H1 (cell line): Measurements from ENCODE around the gene RAB3C. TPM values are rescaled to one million over a fixed set of nuclear protein-coding genes. Genes with fewer than 3 reads are reported as not detected.

ENCODE experiments used
- CTCF ChIA-PET: fragments of 300-600 bp; sonication (Branson Sonifier 250); formaldehyde crosslinking; loops from one replicate; lab custom pipeline; 2021; ENCODE audit not compliant: partially characterized antibody; lab: Charles Lee
- POLR2A ChIA-PET: fragments of 300-600 bp; sonication (Branson Sonifier 250); formaldehyde crosslinking; loops from one replicate; lab custom pipeline; 2021; ENCODE audit warnings: inconsistent platforms; ENCODE audit not compliant: partially characterized antibody; lab: Charles Lee
- DNase-seq, 2 experiments: peaks; one replicate each; pipeline versions ENCODE4 v3.0.0 to v3.0.0-alpha.2; 2010 to 2022; ENCODE audit warnings: low spot score in 2 of 2, low read depth in 1 of 2, mixed read lengths in 1 of 2
- FAIRE-seq: peaks from 2 replicates; lab custom pipeline; 2011; peaks lifted over from hg19 to GRCh38; lab: Jason Lieb, UNC
- H2AFZ ChIP-seq: 2 replicates; pipeline ENCODE4 v1.8.1; 2012; ENCODE audit warnings: low read length, inconsistent platforms
- H2AK5ac ChIP-seq: 2 replicates; pipeline ENCODE4 v1.6.1; 2013; ENCODE audit warnings: low read depth, low read length
- H2BK120ac ChIP-seq: replicated peaks from 2 replicates; pipeline ENCODE3; 2013; ENCODE audit warnings: low read depth, low read length, inconsistent platforms
- H2BK12ac ChIP-seq: 2 replicates; pipeline ENCODE4 v1.6.1; 2013; ENCODE audit warnings: low read depth, low read length
- H2BK15ac ChIP-seq: 2 replicates; pipeline ENCODE4 v1.6.1; 2013; ENCODE audit warnings: low read length
- H2BK20ac ChIP-seq: 2 replicates; pipeline ENCODE4 v1.6.1; 2013; ENCODE audit warnings: low read length
- H2BK5ac ChIP-seq: 2 replicates; pipeline ENCODE4 v1.6.1; 2013; ENCODE audit warnings: low read depth, low read length
- H3K14ac ChIP-seq: 2 replicates; pipeline ENCODE4 v1.6.1; 2013; ENCODE audit warnings: inconsistent platforms; ENCODE audit not compliant: insufficient read length
- H3K18ac ChIP-seq: 2 replicates; pipeline ENCODE4 v1.6.1; 2013; ENCODE audit warnings: low read length; ENCODE audit errors: extremely low read depth
- H3K23ac ChIP-seq: 2 replicates; pipeline ENCODE4 v1.6.1; 2013; ENCODE audit warnings: inconsistent platforms; ENCODE audit not compliant: insufficient read length
- H3K23me2 ChIP-seq: 2 replicates; pipeline ENCODE4 v1.6.1; 2013; ENCODE audit warnings: low read depth, low read length
- H3K27ac ChIP-seq: 2 replicates; pipeline ENCODE4 v1.6.1; 2011; ENCODE audit warnings: low read depth, low read length, inconsistent platforms
- H3K27me3 ChIP-seq, 4 experiments: replicated peaks in 1 of 4; 1 replicate in 1 of 4; 2 replicates in 3 of 4; pipeline versions ENCODE4 v1.6.1 to v1.8.1; 2011 to 2013; ENCODE audit warnings: low read length in 3 of 4, mild to moderate bottlenecking in 3 of 4, inconsistent platforms in 2 of 4, mixed read lengths in 2 of 4, moderate library complexity in 1 of 4; ENCODE audit not compliant: control insufficient read depth in 3 of 4, insufficient read depth in 3 of 4; ENCODE audit errors: extremely low read depth in 1 of 4
- H3K36me3 ChIP-seq, 4 experiments: 2 replicates each; pipeline versions ENCODE4 v1.6.1 to v1.8.1; 2011 to 2013; ENCODE audit warnings: mild to moderate bottlenecking in 4 of 4, low read length in 3 of 4, moderate library complexity in 2 of 4, control low read depth in 1 of 4, inconsistent platforms in 1 of 4; ENCODE audit not compliant: insufficient read depth in 4 of 4, control insufficient read depth in 2 of 4
- H3K4ac ChIP-seq: replicated peaks from 2 replicates; pipeline ENCODE3; 2013; ENCODE audit warnings: low read length, low read depth, mixed read lengths, inconsistent platforms; ENCODE audit not compliant: insufficient read length
- H3K4me1 ChIP-seq, 4 experiments: replicated peaks in 1 of 4; 1 replicate in 1 of 4; 2 replicates in 3 of 4; pipeline versions ENCODE4 v1.6.1 to v1.8.1; 2011 to 2013; ENCODE audit warnings: low read length in 3 of 4, inconsistent platforms in 2 of 4, mixed read lengths in 1 of 4; ENCODE audit not compliant: insufficient read depth in 4 of 4, control insufficient read depth in 3 of 4
- H3K4me2 ChIP-seq, 2 experiments: 2 replicates each; pipeline versions ENCODE4 v1.6.1 to v1.8.1; 2011 to 2013; ENCODE audit warnings: low read depth in 2 of 2, low read length in 2 of 2, control low read depth in 1 of 2, inconsistent platforms in 1 of 2, mild to moderate bottlenecking in 1 of 2; ENCODE audit not compliant: insufficient read depth in 1 of 2
- H3K4me3 ChIP-seq, 4 experiments: fragments of 200-600, 300-600 bp in 1 of 4; sonication (generic), shearing (Covaris generic), sonication (Bioruptor Twin) in 1 of 4; 2 replicates each; pipeline versions ENCODE4 v1.5.1 to v1.8.1; 2011 to 2016; ENCODE audit warnings: low read length in 4 of 4, low read depth in 3 of 4, control low read depth in 2 of 4, inconsistent platforms in 2 of 4, mild to moderate bottlenecking in 2 of 4, mixed read lengths in 1 of 4, moderate library complexity in 1 of 4; ENCODE audit not compliant: insufficient read depth in 2 of 4; ENCODE audit errors: extremely low read depth in 1 of 4
- H3K56ac ChIP-seq: replicated peaks from 2 replicates; pipeline ENCODE3; 2013; ENCODE audit warnings: low read depth, mild to moderate bottlenecking, mixed read lengths, low read length, inconsistent platforms; ENCODE audit not compliant: insufficient read length
- H3K79me1 ChIP-seq: 2 replicates; pipeline ENCODE4 v1.6.1; 2013; ENCODE audit warnings: low read depth, low read length, control low read depth
- H3K79me2 ChIP-seq, 2 experiments: 2 replicates each; pipeline versions ENCODE4 v1.6.1 to v1.8.1; 2012 to 2013; ENCODE audit warnings: low read length in 2 of 2, mild to moderate bottlenecking in 2 of 2, inconsistent platforms in 1 of 2; ENCODE audit not compliant: insufficient read depth in 2 of 2, control insufficient read depth in 1 of 2
- H3K9ac ChIP-seq, 4 experiments: replicated peaks in 1 of 4; 1 replicate in 1 of 4; 2 replicates in 3 of 4; pipeline versions ENCODE4 v1.6.1 to v1.8.1; 2011 to 2013; ENCODE audit warnings: low read depth in 3 of 4, low read length in 3 of 4, control low read depth in 2 of 4, mild to moderate bottlenecking in 2 of 4, moderate library complexity in 2 of 4, inconsistent platforms in 1 of 4; ENCODE audit errors: extremely low read depth in 1 of 4
- H3K9me3 ChIP-seq, 2 experiments: 2 replicates each; pipeline versions ENCODE4 v1.6.1 to v1.8.1; 2012 to 2013; ENCODE audit warnings: mild to moderate bottlenecking in 2 of 2, moderate library complexity in 2 of 2, control low read depth in 1 of 2, inconsistent platforms in 1 of 2, low read depth in 1 of 2, low read length in 1 of 2, mixed read lengths in 1 of 2; ENCODE audit not compliant: insufficient read depth in 2 of 2
- H4K20me1 ChIP-seq, 2 experiments: replicated peaks in 1 of 2; 2 replicates each; pipeline versions ENCODE3 to v1.8.1; 2011 to 2013; ENCODE audit warnings: inconsistent platforms in 2 of 2, low read length in 2 of 2, mild to moderate bottlenecking in 1 of 2; ENCODE audit not compliant: insufficient read depth in 2 of 2, control insufficient read depth in 1 of 2
- H4K5ac ChIP-seq: 2 replicates; pipeline ENCODE4 v1.6.1; 2013; ENCODE audit warnings: low read length, low read depth, mixed read lengths, inconsistent platforms; ENCODE audit not compliant: insufficient read length
- H4K8ac ChIP-seq: 2 replicates; pipeline ENCODE4 v1.8.0; 2013; ENCODE audit warnings: mild to moderate bottlenecking, moderate library complexity, low read length, inconsistent platforms; ENCODE audit not compliant: insufficient read depth; ENCODE audit errors: extremely low read depth
- H4K91ac ChIP-seq: replicated peaks from 2 replicates; pipeline ENCODE3; 2013; ENCODE audit warnings: low read length, mixed read lengths, inconsistent platforms; ENCODE audit not compliant: insufficient read length
- BACH1 ChIP-seq: IDR thresholded peaks from 2 replicates; pipeline ENCODE4 v1.6.1; 2012; ENCODE audit warnings: low read length, improper control_type of control experiment
- BCL11A ChIP-seq, 2 experiments: IDR thresholded peaks; one replicate each; pipeline ENCODE4 v1.6.1; 2011; ENCODE audit warnings: low read depth in 2 of 2, low read length in 2 of 2, mild to moderate bottlenecking in 2 of 2
- EGR1 ChIP-seq: IDR thresholded peaks from 2 replicates; pipeline ENCODE4 v1.6.1; 2011; ENCODE audit warnings: low read depth, low read length, borderline replicate concordance
- GTF2F1 ChIP-seq: IDR thresholded peaks from 2 replicates; pipeline ENCODE4 v1.6.1; 2012; ENCODE audit warnings: low read depth, low read length, improper control_type of control experiment, borderline replicate concordance
- HDAC2 ChIP-seq, 2 experiments: fragments of 300-600 bp in 1 of 2; sonication (generic) in 1 of 2; IDR thresholded peaks; 2 replicates each; pipeline ENCODE4 v1.6.1; 2011 to 2012; ENCODE audit warnings: low read depth in 2 of 2, low read length in 2 of 2, mild to moderate bottlenecking in 2 of 2, moderate library complexity in 2 of 2, borderline replicate concordance in 1 of 2, inconsistent platforms in 1 of 2
- POLR2A ChIP-seq, 2 experiments: IDR thresholded peaks; 1 replicate in 1 of 2; 2 replicates in 1 of 2; pipeline ENCODE4 v1.6.1; 2011; ENCODE audit warnings: low read depth in 2 of 2, low read length in 2 of 2, mild to moderate bottlenecking in 2 of 2; ENCODE audit errors: control extremely low read depth in 1 of 2
- RFX5 ChIP-seq: IDR thresholded peaks from 2 replicates; pipeline ENCODE4 v1.6.1; 2011; ENCODE audit warnings: low read depth, low read length, improper control_type of control experiment, borderline replicate concordance
- RNF2 ChIP-seq: fragments of 200-900, 300-1000 bp; sonication (generic); IDR thresholded peaks from 2 replicates; pipeline ENCODE4 v1.7.1; 2016; ENCODE audit warnings: borderline replicate concordance, low read depth, mild to moderate bottlenecking, antibody characterized with exemption, low read length; ENCODE audit not compliant: poor library complexity, severe bottlenecking; ENCODE audit errors: missing control alignments
- TAF1 ChIP-seq: IDR thresholded peaks from 2 replicates; pipeline ENCODE4 v1.6.1; 2011; ENCODE audit warnings: mild to moderate bottlenecking, low read depth, low read length
- TBP ChIP-seq: IDR thresholded peaks from 2 replicates; pipeline ENCODE4 v1.6.1; 2011; ENCODE audit warnings: low read depth, low read length, improper control_type of control experiment
- WGBS, 2 experiments: shearing (Covaris generic) in 1 of 2; methylation state at CpG; one replicate each; pipeline versions ENCODE4 v1.1.6 to v1.1.7; 2013 to 2015; ENCODE audit warnings: low lambda C conversion rate in 2 of 2, mixed read lengths in 2 of 2, inconsistent platforms in 1 of 2, low coverage in 1 of 2, missing lambda C conversion rate in 1 of 2; ENCODE audit not compliant: insufficient replicate concordance in 2 of 2, insufficient coverage in 1 of 2, insufficient read length in 1 of 2; ENCODE audit errors: extremely low coverage in 1 of 2, missing lambda C conversion rate in 1 of 2; 5-methylcytosine and 5-hydroxymethylcytosine counted together
- polyA plus RNA-seq, 7 experiments: library from polyadenylated mRNA; depleted of rRNA in 3 of 7; stranded (reverse) in 5 of 7; unstranded in 2 of 7; fragments of >200 nt in 5 of 7; fragments of 200-250 nt in 2 of 7; gene quantifications; 1 replicate in 5 of 7; 2 replicates in 1 of 7; 4 replicates in 1 of 7; pipeline versions ENCODE4 v1.2.1 to v1.2.3, GENCODE V29; 2011 to 2013; ENCODE audit warnings: missing spikeins in 2 of 7, mixed read lengths in 2 of 7
- total RNA-seq: library from RNA; stranded (reverse); fragmentation: NEBNext Ultra II Directional; extraction: Animal tissue kit (Norgen Biotek cat#: 25700); gene quantifications from 2 replicates; pipeline ENCODE4 v1.2.1, GENCODE V29; 2021
- TF ChIP-seq, protein P1 (sequence below): IDR thresholded peaks from 2 replicates; pipeline ENCODE4 v1.6.1; 2012; ENCODE audit warnings: inconsistent platforms
- TF ChIP-seq, protein P2 (sequence below), 3 experiments: IDR thresholded peaks; 1 replicate in 2 of 3; 2 replicates in 1 of 3; pipeline versions ENCODE4 v1.5.1 to v1.6.1; 2011; ENCODE audit warnings: low read length in 3 of 3, mild to moderate bottlenecking in 3 of 3, inconsistent platforms in 2 of 3, low read depth in 1 of 3, moderate library complexity in 1 of 3; ENCODE audit not compliant: insufficient read depth in 1 of 3; ENCODE audit errors: control extremely low read depth in 1 of 3

RAB3C gene
- total and polyA plus RNA-seq, 2 of the 8 experiments (the other 6 are each of a cell fraction or from before 2014, with no cell fraction given), result 14.7 to 18.3 TPM

DNA sequence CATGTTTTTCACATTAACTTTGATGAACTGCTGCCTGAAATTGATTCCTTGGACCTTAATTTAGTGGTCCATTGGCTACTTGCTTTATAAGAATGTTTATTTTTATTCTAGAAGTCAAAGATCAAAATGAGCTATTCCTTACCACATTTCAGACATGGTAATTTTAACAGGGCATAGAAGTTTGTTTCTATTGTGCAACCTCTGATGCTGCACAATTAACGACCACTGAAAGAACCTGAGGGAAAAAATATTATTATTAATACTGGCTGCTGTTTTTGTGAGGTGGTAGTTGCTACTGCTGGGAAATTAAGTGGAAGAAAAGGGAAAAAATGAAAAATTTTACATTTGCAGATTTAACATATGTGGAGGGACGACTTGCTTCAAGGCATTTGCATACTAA, 37.9 kb upstream of the RAB3C start:
- Histone ChIP-seq H2BK15ac (no peak overlapping the region), H3K79me1 (no peaks in the 10 kb centered on the region), H2AK5ac (no peak overlapping the region), H3K56ac (no peak overlapping the region), H4K91ac (no peak overlapping the region), H3K27me3 (no peaks in the 10 kb centered on the region), H4K20me1 (no peaks in the 10 kb centered on the region), H2BK12ac (no peak overlapping the region), H2BK20ac (no peak overlapping the region), H3K9ac (no peak overlapping the region), H3K18ac (no peak overlapping the region), H3K23ac (no peak overlapping the region), H2BK120ac (no peak overlapping the region), H2AFZ (no peak overlapping the region), H3K4me1 (no peaks in the 10 kb centered on the region), H3K4me3 (no peak overlapping the region), H3K36me3 (no peaks in the 10 kb centered on the region), H3K27ac (no peak overlapping the region), H3K23me2 (no peaks in the 10 kb centered on the region), H3K79me2 (no peaks in the 10 kb centered on the region), H3K9me3 (peaks cover 0 to 8% of the 10 kb centered on the region in 2 experiments; a peak in 2 of 4 replicates), H3K4me2 (no peak overlapping the region), H4K8ac (no peak overlapping the region), H4K5ac (no peak overlapping the region), H3K14ac (no peak overlapping the region), H2BK5ac (no peak overlapping the region), H3K4ac (no peak overlapping the region)
- DNase-seq (no peak), FAIRE-seq (no peak)
- 90% methylated on average over 2 of the region's 2 CpGs; no CpG with 5 or more reads in 1 of the 2 experiments for WGBS, 2 experiments
- POLR2A ChIA-PET, result no interaction called here
- CTCF ChIA-PET, result no interaction called here
- TF ChIP-seq RNF2, result no peak
- TF ChIP-seq BACH1, result no peak
- no peak for TF ChIP-seq HDAC2 (IDR thresholded peaks at IDR 0.05; ENCODE audit: borderline replicate concordance in 1 of 2, low read depth in 2 of 2, low read length in 2 of 2)
- no peak for TF ChIP-seq EGR1
- TF ChIP-seq, protein P1, sequence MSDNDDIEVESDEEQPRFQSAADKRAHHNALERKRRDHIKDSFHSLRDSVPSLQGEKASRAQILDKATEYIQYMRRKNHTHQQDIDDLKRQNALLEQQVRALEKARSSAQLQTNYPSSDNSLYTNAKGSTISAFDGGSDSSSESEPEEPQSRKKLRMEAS, result no peak
- no peak for TF ChIP-seq RFX5
- no peak for TF ChIP-seq POLR2A (IDR thresholded peaks at IDR 0.05; ENCODE audit: control extremely low read depth in 1 of 2, low read depth in 2 of 2, low read length in 2 of 2)
- no peak for TF ChIP-seq TBP
- TF ChIP-seq BCL11A (IDR thresholded peaks at IDR 0.05; ENCODE audit: low read depth in 2 of 2, low read length in 2 of 2), result no peak
- TF ChIP-seq GTF2F1, result no peak
- TF ChIP-seq TAF1, result no peak
- TF ChIP-seq, protein P2, sequence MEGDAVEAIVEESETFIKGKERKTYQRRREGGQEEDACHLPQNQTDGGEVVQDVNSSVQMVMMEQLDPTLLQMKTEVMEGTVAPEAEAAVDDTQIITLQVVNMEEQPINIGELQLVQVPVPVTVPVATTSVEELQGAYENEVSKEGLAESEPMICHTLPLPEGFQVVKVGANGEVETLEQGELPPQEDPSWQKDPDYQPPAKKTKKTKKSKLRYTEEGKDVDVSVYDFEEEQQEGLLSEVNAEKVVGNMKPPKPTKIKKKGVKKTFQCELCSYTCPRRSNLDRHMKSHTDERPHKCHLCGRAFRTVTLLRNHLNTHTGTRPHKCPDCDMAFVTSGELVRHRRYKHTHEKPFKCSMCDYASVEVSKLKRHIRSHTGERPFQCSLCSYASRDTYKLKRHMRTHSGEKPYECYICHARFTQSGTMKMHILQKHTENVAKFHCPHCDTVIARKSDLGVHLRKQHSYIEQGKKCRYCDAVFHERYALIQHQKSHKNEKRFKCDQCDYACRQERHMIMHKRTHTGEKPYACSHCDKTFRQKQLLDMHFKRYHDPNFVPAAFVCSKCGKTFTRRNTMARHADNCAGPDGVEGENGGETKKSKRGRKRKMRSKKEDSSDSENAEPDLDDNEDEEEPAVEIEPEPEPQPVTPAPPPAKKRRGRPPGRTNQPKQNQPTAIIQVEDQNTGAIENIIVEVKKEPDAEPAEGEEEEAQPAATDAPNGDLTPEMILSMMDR (IDR thresholded peaks at IDR 0.05; ENCODE audit: control extremely low read depth in 1 of 3, insufficient read depth in 1 of 3, low read depth in 1 of 3, low read length in 3 of 3), result no peak
